ENCODE results near the gene XRCC5. TPM values are rescaled to one million over a fixed set of nuclear protein-coding genes. Genes with fewer than 3 reads are reported as not detected.

XRCC5 gene
- total and polyA plus RNA-seq, 2 of the 8 experiments (the other 6 are each of a cell fraction or from before 2014, with no cell fraction given) = 308 to 644 TPM

- H4K8ac ChIP-seq (ENCODE audit: extremely low read depth, insufficient read depth, low read length) = no peak overlapping the region
- H2BK5ac ChIP-seq (ENCODE audit: low read depth, low read length) = no peak overlapping the region
- H3K9ac ChIP-seq (replicated peaks in 1 of 4; ENCODE audit: extremely low read depth in 1 of 4, low read depth in 3 of 4, low read length in 3 of 4) = no peak overlapping the region; a peak in 1 of 7 replicates
- FAIRE-seq (no peak), DNase-seq (ENCODE audit: low read depth in 1 of 2, low spot score in 2 of 2) (no peak)
- no peak overlapping the region for H3K27ac ChIP-seq (ENCODE audit: low read depth, low read length)
- no peak overlapping the region for H3K4ac ChIP-seq (replicated peaks; ENCODE audit: insufficient read length, low read depth, low read length)
- H2AFZ ChIP-seq (ENCODE audit: low read length) = no peak overlapping the region
- H2BK15ac ChIP-seq (ENCODE audit: low read length) = no peak overlapping the region
- no peak overlapping the region for H3K18ac ChIP-seq (ENCODE audit: extremely low read depth, low read length)
- H2BK20ac ChIP-seq (ENCODE audit: low read length) = no peak overlapping the region
- H3K56ac ChIP-seq (replicated peaks; ENCODE audit: insufficient read length, low read depth, low read length) = no peak overlapping the region
- ChIA-PET CTCF (ENCODE audit: partially characterized antibody) (interaction anchor here (0.8 to 3.0 kb wide), 3 partner anchors 13 to 37 kb away, joined by 3 to 18 read pairs (median 5); no protein-coding TSS in a partner anchor), POLR2A (ENCODE audit: partially characterized antibody) (interaction anchor here (0.8 to 1.7 kb wide), 4 partner anchors 10 to 397 kb away, joined by 3 to 5 read pairs (median 4); partner anchors contain the start of genes PECR and TMEM169)
- H3K14ac ChIP-seq (ENCODE audit: insufficient read length) = no peak overlapping the region
- no peak overlapping the region for H3K4me3 ChIP-seq (ENCODE audit: extremely low read depth in 1 of 4, insufficient read depth in 2 of 4, low read depth in 3 of 4, low read length in 4 of 4)
- H3K4me2 ChIP-seq (ENCODE audit: insufficient read depth in 1 of 2, low read depth in 2 of 2, low read length in 2 of 2) = no peak overlapping the region
- no peaks in the 10 kb centered on the region for H3K23me2 ChIP-seq (ENCODE audit: low read depth, low read length)
- peaks cover 0 to 12% (median 0%) of the 10 kb centered on the region in 4 experiments; a peak in 1 of 8 replicates for H3K36me3 ChIP-seq (ENCODE audit: control insufficient read depth in 2 of 4, insufficient read depth in 4 of 4, low read length in 3 of 4)
- H2BK12ac ChIP-seq (ENCODE audit: low read depth, low read length) = no peak overlapping the region
- no peak overlapping the region for H2AK5ac ChIP-seq (ENCODE audit: low read depth, low read length)
- H3K4me1 ChIP-seq (replicated peaks in 1 of 4; ENCODE audit: control insufficient read depth in 3 of 4, insufficient read depth in 4 of 4, low read length in 3 of 4) = peaks cover 0 to 3% (median under 1%) of the 10 kb centered on the region in 4 experiments; a peak in 1 of 7 replicates
- WGBS, 2 experiments (ENCODE audit: extremely low coverage in 1 of 2, insufficient coverage in 1 of 2, insufficient read length in 1 of 2, insufficient replicate concordance in 2 of 2, low coverage in 1 of 2, low lambda C conversion rate in 2 of 2, missing lambda C conversion rate in 1 of 2) = 89% methylated on average over 12 of the region's 12 CpGs; no CpG with 5 or more reads in 1 of the 2 experiments
- H4K20me1 ChIP-seq (replicated peaks in 1 of 2; ENCODE audit: control insufficient read depth in 1 of 2, insufficient read depth in 2 of 2, low read length in 2 of 2) = no peaks in the 10 kb centered on the region
- H3K9me3 ChIP-seq (ENCODE audit: insufficient read depth in 2 of 2, low read depth in 1 of 2, low read length in 1 of 2) = no peaks in the 10 kb centered on the region
- H2BK120ac ChIP-seq (replicated peaks; ENCODE audit: low read depth, low read length) = no peak overlapping the region
- H3K79me1 ChIP-seq (ENCODE audit: low read depth, low read length) = peaks cover 2% of the 10 kb centered on the region; the same call in 1 of the 2 replicates
- H3K23ac ChIP-seq (ENCODE audit: insufficient read length) = no peak overlapping the region
- no peaks in the 10 kb centered on the region for H3K79me2 ChIP-seq (ENCODE audit: control insufficient read depth in 1 of 2, insufficient read depth in 2 of 2, low read length in 2 of 2)
- no peak overlapping the region for H4K91ac ChIP-seq (replicated peaks; ENCODE audit: insufficient read length, low read length)
- H4K5ac ChIP-seq (ENCODE audit: insufficient read length, low read depth, low read length) = no peak overlapping the region
- H3K27me3 ChIP-seq (replicated peaks in 1 of 4; ENCODE audit: control insufficient read depth in 3 of 4, extremely low read depth in 1 of 4, insufficient read depth in 3 of 4, low read length in 3 of 4) = no peaks in the 10 kb centered on the region
- no peak for TF ChIP-seq SIN3A (conservative IDR thresholded peaks at IDR 0.05 in 1 of 2, IDR thresholded peaks at IDR 0.05 in 1 of 2; ENCODE audit: low read depth in 1 of 2, low read length in 2 of 2)
- TF ChIP-seq MAX (IDR thresholded peaks at IDR 0.05) = no peak
- no peak for TF ChIP-seq ATF2 (IDR thresholded peaks at IDR 0.05; ENCODE audit: low read length)
- no peak for TF ChIP-seq HDAC6 (IDR thresholded peaks at IDR 0.05; ENCODE audit: low read depth, low read length)
- TF ChIP-seq JUND (IDR thresholded peaks at IDR 0.05; ENCODE audit: low read length) = no peak
- TF ChIP-seq RAD21 (IDR thresholded peaks at IDR 0.05 in 1 of 2, conservative IDR thresholded peaks at IDR 0.05 in 1 of 2; ENCODE audit: low read depth in 2 of 2, low read length in 2 of 2) = no peak
- no peak for TF ChIP-seq KDM1A (IDR thresholded peaks at IDR 0.05; ENCODE audit: borderline replicate concordance, low read length)
- no peak for TF ChIP-seq CEBPB (IDR thresholded peaks at IDR 0.05; ENCODE audit: low read depth, low read length)
- TF ChIP-seq EP300 (IDR thresholded peaks at IDR 0.05; ENCODE audit: borderline replicate concordance in 1 of 2, low read depth in 2 of 2, low read length in 2 of 2) = no peak
Measured at GRCh38 chr2:216071111-216071851, 37.9 kb upstream of the XRCC5 start.

Data from H1 (cell line).